ENCODE measurements around the gene ZNF711.
A peak's percentile ranks its signal among the peaks of the same experiment; 100 is the strongest.
"Not testable (repeated sequence)": the region's sequence is repeated elsewhere in the genome, so short reads cannot be mapped to it uniquely, and the experiment has no call there.

ZNF711 gene

GRCh38 chrX:85244450-85245211 is 840 bp downstream of the ZNF711 start:
- Histone ChIP-seq H3K4me2 (ENCODE audit: insufficient read depth, low read length, poor library complexity, severe bottlenecking) (peak overlapping the region; percentile 40), H2AFZ (ENCODE audit: low read length) (peak overlapping the region; percentile 74), H3K79me1 (ENCODE audit: low read depth, low read length) (no peaks in the 10 kb centered on the region), H2BK15ac (ENCODE audit: low read length) (no peak overlapping the region), H3K14ac (ENCODE audit: low read length) (no peak overlapping the region), H2BK12ac (ENCODE audit: low read length) (no peak overlapping the region), H2AK5ac (ENCODE audit: low read depth, low read length) (no peak overlapping the region), H2BK5ac (ENCODE audit: low read length) (no peak overlapping the region), H3K18ac (ENCODE audit: low read length) (peak overlapping the region; percentile 93), H4K91ac (ENCODE audit: low read depth, low read length, poor library complexity) (no peak overlapping the region), H3K36me3 (replicated peaks in 1 of 2; ENCODE audit: control insufficient read depth in 2 of 2, insufficient read depth in 2 of 2, low read length in 2 of 2) (peaks cover 0 to 25% of the 10 kb centered on the region in 2 donors), H4K8ac (ENCODE audit: low read depth, low read length) (no peak overlapping the region), H3K27ac (replicated peaks; ENCODE audit: low read length) (peak overlapping the region; percentile 39), H3K4me3 (ENCODE audit: low read length in 2 of 2) (peak overlapping the region; percentile 71 to 99), H2BK120ac (ENCODE audit: low read depth, low read length) (no peak overlapping the region), H3K4me1 (ENCODE audit: control insufficient read depth in 2 of 2, insufficient read depth in 1 of 2, low read depth in 1 of 2, low read length in 2 of 2) (no peaks in the 10 kb centered on the region), H3K23ac (ENCODE audit: low read depth, low read length, poor library complexity) (no peak overlapping the region), H3K27me3 (ENCODE audit: control insufficient read depth in 3 of 3, insufficient read depth in 3 of 3, low read depth in 1 of 3, low read length in 3 of 3) (no peaks in the 10 kb centered on the region), H3K9ac (ENCODE audit: low read depth, low read length, poor library complexity) (peak overlapping the region; percentile 88), H3K4ac (ENCODE audit: low read length) (no peak overlapping the region), H3K9me3 (replicated peaks in 1 of 2; ENCODE audit: control insufficient read depth in 2 of 2, insufficient read depth in 1 of 2, low read depth in 1 of 2, low read length in 2 of 2) (no peaks in the 10 kb centered on the region)
- WGBS, 2 donors (ENCODE audit: extremely low coverage in 2 of 2, insufficient read length in 2 of 2, insufficient replicate concordance in 1 of 2): no CpG with 5 or more reads among the region's 42 CpGs
- peak; percentile 14 for DNase-seq (ENCODE audit: low spot score)

- WGBS, 2 donors (ENCODE audit: extremely low coverage in 2 of 2, insufficient read length in 2 of 2, insufficient replicate concordance in 1 of 2): no CpG with 5 or more reads among the region's 6 CpGs
- not testable (repeated sequence) for H3K27me3 ChIP-seq (ENCODE audit: control insufficient read depth in 3 of 3, insufficient read depth in 3 of 3, low read depth in 1 of 3, low read length in 3 of 3); H3K4me2 ChIP-seq (ENCODE audit: insufficient read depth, low read length, poor library complexity, severe bottlenecking); H3K36me3 ChIP-seq (replicated peaks in 1 of 2; ENCODE audit: control insufficient read depth in 2 of 2, insufficient read depth in 2 of 2, low read length in 2 of 2); H3K27ac ChIP-seq (replicated peaks; ENCODE audit: low read length); H4K91ac ChIP-seq (ENCODE audit: low read depth, low read length, poor library complexity); H3K79me1 ChIP-seq (ENCODE audit: low read depth, low read length); DNase-seq (ENCODE audit: low spot score); H2AFZ ChIP-seq (ENCODE audit: low read length); H2BK12ac ChIP-seq (ENCODE audit: low read length); H3K14ac ChIP-seq (ENCODE audit: low read length); H2BK15ac ChIP-seq (ENCODE audit: low read length); H3K4ac ChIP-seq (ENCODE audit: low read length); H3K23ac ChIP-seq (ENCODE audit: low read depth, low read length, poor library complexity); H2BK5ac ChIP-seq (ENCODE audit: low read length); H3K9ac ChIP-seq (ENCODE audit: low read depth, low read length, poor library complexity); H2BK120ac ChIP-seq (ENCODE audit: low read depth, low read length); H3K4me3 ChIP-seq (ENCODE audit: low read length in 2 of 2); H4K8ac ChIP-seq (ENCODE audit: low read depth, low read length); H3K9me3 ChIP-seq (replicated peaks in 1 of 2; ENCODE audit: control insufficient read depth in 2 of 2, insufficient read depth in 1 of 2, low read depth in 1 of 2, low read length in 2 of 2); H3K18ac ChIP-seq (ENCODE audit: low read length); H3K4me1 ChIP-seq (ENCODE audit: control insufficient read depth in 2 of 2, insufficient read depth in 1 of 2, low read depth in 1 of 2, low read length in 2 of 2); H2AK5ac ChIP-seq (ENCODE audit: low read depth, low read length)
Observed at GRCh38 chrX:85285286-85285685, 41.5 kb downstream of the ZNF711 start.

- no peak overlapping the region for H2BK12ac ChIP-seq (ENCODE audit: low read length)
- no peak for DNase-seq (ENCODE audit: low spot score)
- H3K23ac ChIP-seq (ENCODE audit: low read depth, low read length, poor library complexity): no peak overlapping the region
- H3K27me3 ChIP-seq (ENCODE audit: control insufficient read depth in 3 of 3, insufficient read depth in 3 of 3, low read depth in 1 of 3, low read length in 3 of 3): no peaks in the 10 kb centered on the region
- no peak overlapping the region for H3K27ac ChIP-seq (replicated peaks; ENCODE audit: low read length)
- H3K79me1 ChIP-seq (ENCODE audit: low read depth, low read length): no peaks in the 10 kb centered on the region
- H3K4ac ChIP-seq (ENCODE audit: low read length): no peak overlapping the region
- H3K18ac ChIP-seq (ENCODE audit: low read length): no peak overlapping the region
- no peaks in the 10 kb centered on the region for H3K36me3 ChIP-seq (replicated peaks in 1 of 2; ENCODE audit: control insufficient read depth in 2 of 2, insufficient read depth in 2 of 2, low read length in 2 of 2)
- no peak overlapping the region for H3K9ac ChIP-seq (ENCODE audit: low read depth, low read length, poor library complexity)
- H3K4me3 ChIP-seq (ENCODE audit: low read length in 2 of 2): no peak overlapping the region
- no peak overlapping the region for H4K8ac ChIP-seq (ENCODE audit: low read depth, low read length)
- no peak overlapping the region for H2AK5ac ChIP-seq (ENCODE audit: low read depth, low read length)
- H3K9me3 ChIP-seq (replicated peaks in 1 of 2; ENCODE audit: control insufficient read depth in 2 of 2, insufficient read depth in 1 of 2, low read depth in 1 of 2, low read length in 2 of 2): no peaks in the 10 kb centered on the region
- no peak overlapping the region for H2AFZ ChIP-seq (ENCODE audit: low read length)
- no peak overlapping the region for H3K4me2 ChIP-seq (ENCODE audit: insufficient read depth, low read length, poor library complexity, severe bottlenecking)
- H3K4me1 ChIP-seq (ENCODE audit: control insufficient read depth in 2 of 2, insufficient read depth in 1 of 2, low read depth in 1 of 2, low read length in 2 of 2): no peaks in the 10 kb centered on the region
- H2BK5ac ChIP-seq (ENCODE audit: low read length): no peak overlapping the region
- H2BK120ac ChIP-seq (ENCODE audit: low read depth, low read length): no peak overlapping the region
- no peak overlapping the region for H4K91ac ChIP-seq (ENCODE audit: low read depth, low read length, poor library complexity)
- no peak overlapping the region for H2BK15ac ChIP-seq (ENCODE audit: low read length)
- no CpG with 5 or more reads among the region's 7 CpGs for WGBS, 2 donors (ENCODE audit: extremely low coverage in 2 of 2, insufficient read length in 2 of 2, insufficient replicate concordance in 1 of 2)
- no peak overlapping the region for H3K14ac ChIP-seq (ENCODE audit: low read length)
Observed at GRCh38 chrX:85288992-85289723, 45.4 kb downstream of the ZNF711 start.

- Histone ChIP-seq H3K4ac (ENCODE audit: low read length) (no peak overlapping the region), H3K9me3 (replicated peaks in 1 of 2; ENCODE audit: control insufficient read depth in 2 of 2, insufficient read depth in 1 of 2, low read depth in 1 of 2, low read length in 2 of 2) (no peaks in the 10 kb centered on the region), H3K27me3 (ENCODE audit: control insufficient read depth in 3 of 3, insufficient read depth in 3 of 3, low read depth in 1 of 3, low read length in 3 of 3) (no peaks in the 10 kb centered on the region), H3K14ac (ENCODE audit: low read length) (no peak overlapping the region), H3K4me3 (ENCODE audit: low read length in 2 of 2) (no peak overlapping the region), H3K23ac (ENCODE audit: low read depth, low read length, poor library complexity) (no peak overlapping the region), H2AK5ac (ENCODE audit: low read depth, low read length) (no peak overlapping the region), H3K9ac (ENCODE audit: low read depth, low read length, poor library complexity) (no peak overlapping the region), H3K18ac (ENCODE audit: low read length) (no peak overlapping the region), H3K27ac (replicated peaks; ENCODE audit: low read length) (no peak overlapping the region), H2BK120ac (ENCODE audit: low read depth, low read length) (no peak overlapping the region), H4K8ac (ENCODE audit: low read depth, low read length) (no peak overlapping the region), H3K79me1 (ENCODE audit: low read depth, low read length) (no peaks in the 10 kb centered on the region), H3K36me3 (replicated peaks in 1 of 2; ENCODE audit: control insufficient read depth in 2 of 2, insufficient read depth in 2 of 2, low read length in 2 of 2) (no peaks in the 10 kb centered on the region), H2BK5ac (ENCODE audit: low read length) (no peak overlapping the region), H3K4me1 (ENCODE audit: control insufficient read depth in 2 of 2, insufficient read depth in 1 of 2, low read depth in 1 of 2, low read length in 2 of 2) (no peaks in the 10 kb centered on the region), H2BK12ac (ENCODE audit: low read length) (no peak overlapping the region), H4K91ac (ENCODE audit: low read depth, low read length, poor library complexity) (no peak overlapping the region), H2AFZ (ENCODE audit: low read length) (no peak overlapping the region), H3K4me2 (ENCODE audit: insufficient read depth, low read length, poor library complexity, severe bottlenecking) (no peak overlapping the region), H2BK15ac (ENCODE audit: low read length) (no peak overlapping the region)
- WGBS, 2 donors (ENCODE audit: extremely low coverage in 2 of 2, insufficient read length in 2 of 2, insufficient replicate concordance in 1 of 2): no CpG with 5 or more reads among the region's 3 CpGs
- DNase-seq (ENCODE audit: low spot score): no peak
Observed at GRCh38 chrX:85303544-85303943, 59.8 kb downstream of the ZNF711 start.

All from neuronal stem cell (in vitro differentiated cells).